GM12864 (cell line): ENCODE results near the gene LTA4H.

Experiments
- DNase-seq: peaks from one replicate; pipeline ENCODE4 v3.0.0-alpha.2; 2011; ENCODE audit warnings: low read depth
- H3K4me3 ChIP-seq: 2 replicates; pipeline ENCODE4 v1.5.1; 2011; ENCODE audit warnings: mild to moderate bottlenecking, low read depth, low read length, control low read depth
- TF ChIP-seq, protein P1 (sequence below): IDR thresholded peaks from 2 replicates; pipeline ENCODE4 v1.5.1; 2011; ENCODE audit warnings: low read depth, mild to moderate bottlenecking, moderate library complexity, low read length, control low read depth, inconsistent platforms; ENCODE audit errors: missing control alignments

The LTA4H gene

DNA sequence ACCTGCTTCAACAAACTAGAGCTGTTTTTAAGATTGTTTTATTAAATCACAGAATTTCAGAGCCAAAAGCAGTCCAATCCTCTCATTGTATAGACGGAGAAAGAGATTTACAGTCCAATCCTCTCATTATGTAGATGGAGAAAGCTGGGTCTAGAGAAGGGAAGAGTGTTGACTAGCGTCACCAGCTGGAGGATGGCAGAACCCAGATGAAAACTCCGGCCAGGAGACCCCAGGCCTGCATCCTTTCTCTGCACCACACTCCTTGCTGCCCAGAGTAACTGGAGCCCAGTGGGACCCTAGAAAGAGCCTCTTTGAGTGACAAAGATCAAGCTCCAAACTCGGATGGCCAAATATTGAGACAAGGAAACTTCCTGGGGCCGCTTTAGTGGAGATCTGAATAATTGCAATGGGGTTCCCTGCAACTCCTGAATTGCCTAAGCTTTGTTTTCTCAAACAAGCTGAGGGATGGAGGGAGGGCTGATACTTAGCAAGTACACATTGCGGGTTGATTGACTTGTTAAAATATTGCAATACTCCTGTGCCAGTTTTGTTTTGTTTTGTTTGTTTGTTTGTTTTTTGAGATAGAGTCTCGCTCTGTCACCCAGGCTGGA, 79.7 kb downstream of the LTA4H start:
- DNase-seq: no peak
- H3K4me3 ChIP-seq: no peak overlapping the region
- TF ChIP-seq, protein P1, sequence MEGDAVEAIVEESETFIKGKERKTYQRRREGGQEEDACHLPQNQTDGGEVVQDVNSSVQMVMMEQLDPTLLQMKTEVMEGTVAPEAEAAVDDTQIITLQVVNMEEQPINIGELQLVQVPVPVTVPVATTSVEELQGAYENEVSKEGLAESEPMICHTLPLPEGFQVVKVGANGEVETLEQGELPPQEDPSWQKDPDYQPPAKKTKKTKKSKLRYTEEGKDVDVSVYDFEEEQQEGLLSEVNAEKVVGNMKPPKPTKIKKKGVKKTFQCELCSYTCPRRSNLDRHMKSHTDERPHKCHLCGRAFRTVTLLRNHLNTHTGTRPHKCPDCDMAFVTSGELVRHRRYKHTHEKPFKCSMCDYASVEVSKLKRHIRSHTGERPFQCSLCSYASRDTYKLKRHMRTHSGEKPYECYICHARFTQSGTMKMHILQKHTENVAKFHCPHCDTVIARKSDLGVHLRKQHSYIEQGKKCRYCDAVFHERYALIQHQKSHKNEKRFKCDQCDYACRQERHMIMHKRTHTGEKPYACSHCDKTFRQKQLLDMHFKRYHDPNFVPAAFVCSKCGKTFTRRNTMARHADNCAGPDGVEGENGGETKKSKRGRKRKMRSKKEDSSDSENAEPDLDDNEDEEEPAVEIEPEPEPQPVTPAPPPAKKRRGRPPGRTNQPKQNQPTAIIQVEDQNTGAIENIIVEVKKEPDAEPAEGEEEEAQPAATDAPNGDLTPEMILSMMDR: no peak

DNA sequence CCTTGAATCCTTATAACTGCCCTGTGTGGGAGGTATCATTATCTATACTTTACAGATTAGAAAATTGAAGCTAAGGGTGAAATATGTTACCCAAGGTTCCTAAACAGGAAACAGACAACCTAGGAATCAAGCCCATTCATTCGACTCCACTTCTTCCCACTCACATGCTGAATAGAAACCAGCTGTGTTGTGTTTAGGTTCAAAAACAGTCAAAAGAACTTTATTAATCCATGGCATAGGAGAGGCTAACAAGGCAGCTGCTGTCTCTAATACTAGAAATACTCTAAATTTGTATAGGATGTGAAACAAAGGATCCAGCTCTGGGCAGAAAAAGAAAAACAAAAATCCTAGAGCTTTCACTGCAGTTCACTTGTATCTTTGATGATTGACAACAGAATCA, 82.4 kb downstream of the LTA4H start:
- TF ChIP-seq, protein P1: no peak
- no peak for DNase-seq
- no peak overlapping the region for H3K4me3 ChIP-seq

DNA sequence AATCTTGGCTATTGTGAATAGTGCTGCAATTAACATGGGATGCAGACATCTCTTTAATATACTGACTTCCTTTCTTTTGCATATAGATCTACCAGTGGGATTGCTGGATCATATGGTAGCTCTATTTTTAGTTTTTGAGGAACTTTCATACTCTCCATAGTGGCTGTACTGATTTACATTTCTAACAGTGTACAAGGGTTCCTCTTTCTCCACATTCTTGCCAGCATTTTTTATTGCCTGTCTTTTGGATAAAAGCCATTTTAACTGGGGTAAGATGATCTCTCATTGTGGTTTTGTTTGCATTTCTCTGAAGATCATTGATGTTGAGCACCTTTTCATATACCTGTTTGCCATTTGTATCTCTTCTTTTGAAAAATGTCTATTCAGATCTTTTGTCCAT, 83.9 kb downstream of the LTA4H start:
- no peak overlapping the region for H3K4me3 ChIP-seq
- no peak for DNase-seq
- TF ChIP-seq, protein P1: no peak
